Lower leg skin (tissue), 4 donors: Measurements from ENCODE around the gene EEF1AKMT1. TPM values are rescaled to one million over a fixed set of nuclear protein-coding genes. Genes with fewer than 3 reads are reported as not detected.

Experiments used
- DNase-seq, 2 donors: peaks; one replicate each; pipeline ENCODE4 v3.0.0-alpha.2; 2019; ENCODE audit warnings: low spot score in 2 of 2
- H3K4me3 ChIP-seq: fragments of 200-600 bp; sonication (generic); 2 replicates; pipeline ENCODE4 v1.5.1; 2017; ENCODE audit warnings: mild to moderate bottlenecking, low read depth; ENCODE audit not compliant: poor library complexity, severe bottlenecking
- POLR2A ChIP-seq, 2 donors: fragments of 450-650 bp; IDR thresholded peaks; one replicate each; pipeline ENCODE4 v1.6.1; 2016 to 2017; ENCODE audit warnings: antibody characterized with exemption in 2 of 2, mild to moderate bottlenecking in 1 of 2, moderate library complexity in 1 of 2
- WGBS, 2 donors: methylation state at CpG; one replicate each; pipeline ENCODE4 v1.1.5; 2018; 5-methylcytosine and 5-hydroxymethylcytosine counted together
- intact Hi-C: fragments of 100-400 bp; cut with DNase I; formaldehyde crosslinking; loops from one replicate; pipeline ENCODE4 v1.15.0; 2023; ENCODE audit warnings: low total_unique reads
- total RNA-seq, 4 donors: library from RNA; depleted of rRNA; stranded (reverse); fragments of >200 nt; gene quantifications; one replicate each; pipeline ENCODE4 v1.1.0, GENCODE V29; 2016
- TF ChIP-seq, protein P1 (sequence below), 3 donors: fragments of 450-650 bp; IDR thresholded peaks; one replicate each; pipeline ENCODE4 v1.5.1; 2016; ENCODE audit warnings: antibody characterized with exemption in 3 of 3, mild to moderate bottlenecking in 3 of 3, moderate library complexity in 2 of 3

EEF1AKMT1 gene
- total RNA-seq, 4 donors from 2014 or later, result 2.6 to 10.8 (median 5.8) TPM

DNA sequence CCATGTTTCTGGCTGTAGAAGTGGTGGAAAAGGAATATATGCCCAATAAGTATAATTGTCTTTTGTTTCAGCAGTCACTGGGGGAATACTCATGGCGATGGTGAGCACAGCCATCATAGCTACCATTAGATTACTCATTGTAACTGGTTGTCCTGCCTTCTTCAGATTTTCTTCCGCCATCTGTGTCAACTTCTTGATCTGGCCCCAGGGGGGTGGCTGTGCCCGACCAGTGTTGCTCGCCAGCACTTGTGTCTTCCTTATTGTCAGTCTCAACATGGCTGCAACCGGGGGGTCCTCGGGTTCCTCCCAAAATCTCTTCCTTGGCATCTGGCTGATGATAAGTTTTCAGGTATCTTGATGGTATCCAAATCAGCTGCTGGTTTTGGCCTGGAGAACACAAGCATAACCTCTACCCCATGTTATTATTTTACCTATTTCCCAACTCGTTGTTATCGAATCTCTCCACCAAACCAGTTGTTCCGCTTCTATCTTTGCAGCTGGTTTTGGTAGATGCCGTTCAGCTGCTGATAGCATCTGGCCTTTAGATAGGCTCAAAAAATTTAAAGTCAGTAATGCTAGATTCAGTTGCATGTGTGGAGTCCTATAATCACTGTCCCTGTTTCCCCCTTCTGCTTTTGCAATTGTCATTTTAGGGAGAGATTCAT, 93.2 kb downstream of the EEF1AKMT1 start:
- intact Hi-C loops, result no loop called here
- TF ChIP-seq, protein P1, sequence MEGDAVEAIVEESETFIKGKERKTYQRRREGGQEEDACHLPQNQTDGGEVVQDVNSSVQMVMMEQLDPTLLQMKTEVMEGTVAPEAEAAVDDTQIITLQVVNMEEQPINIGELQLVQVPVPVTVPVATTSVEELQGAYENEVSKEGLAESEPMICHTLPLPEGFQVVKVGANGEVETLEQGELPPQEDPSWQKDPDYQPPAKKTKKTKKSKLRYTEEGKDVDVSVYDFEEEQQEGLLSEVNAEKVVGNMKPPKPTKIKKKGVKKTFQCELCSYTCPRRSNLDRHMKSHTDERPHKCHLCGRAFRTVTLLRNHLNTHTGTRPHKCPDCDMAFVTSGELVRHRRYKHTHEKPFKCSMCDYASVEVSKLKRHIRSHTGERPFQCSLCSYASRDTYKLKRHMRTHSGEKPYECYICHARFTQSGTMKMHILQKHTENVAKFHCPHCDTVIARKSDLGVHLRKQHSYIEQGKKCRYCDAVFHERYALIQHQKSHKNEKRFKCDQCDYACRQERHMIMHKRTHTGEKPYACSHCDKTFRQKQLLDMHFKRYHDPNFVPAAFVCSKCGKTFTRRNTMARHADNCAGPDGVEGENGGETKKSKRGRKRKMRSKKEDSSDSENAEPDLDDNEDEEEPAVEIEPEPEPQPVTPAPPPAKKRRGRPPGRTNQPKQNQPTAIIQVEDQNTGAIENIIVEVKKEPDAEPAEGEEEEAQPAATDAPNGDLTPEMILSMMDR (IDR thresholded peaks at IDR 0.05), result no peak
- TF ChIP-seq POLR2A (IDR thresholded peaks at IDR 0.05), result no peak
- WGBS, 2 donors, result 82 to 86% methylated on average over 10 of the region's 10 CpGs

DNA sequence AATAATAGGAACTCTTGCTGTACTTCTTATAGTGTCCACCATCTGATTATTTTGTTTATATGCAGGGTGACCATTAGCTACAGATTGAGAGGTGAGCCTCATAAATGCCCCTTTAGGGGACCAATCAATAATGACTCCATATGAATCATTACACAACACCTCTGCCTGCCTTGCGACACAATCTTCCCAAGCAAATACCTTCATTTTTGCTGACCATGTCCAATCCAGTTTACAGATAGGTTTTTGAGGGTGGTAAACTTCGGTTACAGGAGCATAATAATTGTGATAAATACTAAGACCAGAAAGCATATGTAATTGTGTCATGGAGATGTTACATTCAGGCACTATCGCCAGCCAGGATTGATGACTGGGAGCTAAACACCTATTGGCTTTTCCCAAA, 93.9 kb downstream of the EEF1AKMT1 start:
- TF ChIP-seq, protein P1 (IDR thresholded peaks at IDR 0.05), result no peak
- no peak for TF ChIP-seq POLR2A (IDR thresholded peaks at IDR 0.05)
- 84 to 97% methylated on average over 3 of the region's 3 CpGs for WGBS, 2 donors
- intact Hi-C loops, result no loop called here
- H3K4me3 ChIP-seq, result no peak overlapping the region
- DNase-seq, result no peak

More for the DNA sequence above, 93.2 kb downstream of the EEF1AKMT1 start:
- DNase-seq, result no peak
- H3K4me3 ChIP-seq, result no peak overlapping the region

Other genes with a start within 250 kb of the EEF1AKMT1 start
- gene CRYL1, start 248.1 kb downstream of the EEF1AKMT1 start, total RNA-seq, result 10 to 100 TPM; 10.3 to 21.4 (median 16.8) TPM
- 1 to 10 TPM; 3.5 to 8.0 (median 6.9) TPM for gene IFT88, start 206.8 kb downstream of the EEF1AKMT1 start, total RNA-seq
- 1 to 10 TPM in 3 of 4 donors, under 1 TPM in 1; 0.76 to 3.5 (median 1.9) TPM for gene IL17D, start 70.3 kb downstream of the EEF1AKMT1 start, total RNA-seq
- gene XPO4, start 128.8 kb upstream of the EEF1AKMT1 start, total RNA-seq, result 10 to 100 TPM in 3 of 4 donors, 1 to 10 TPM in 1; 8.9 to 16.1 (median 13.8) TPM